ENCODE measurements around the gene ZMIZ1.

GRCh38 chr10:79147796-79148451 lies 79.2 kb downstream of the ZMIZ1 start:
- no peak for TF ChIP-seq CTCF (IDR thresholded peaks at IDR 0.05; ENCODE audit: low read depth, low read length, missing input control)
- TF ChIP-seq RAD21 (IDR thresholded peaks at IDR 0.05) = no peak
- TF ChIP-seq HNF4A (conservative IDR thresholded peaks at IDR 0.05) = no peak
- no peak for TF ChIP-seq TAF1 (conservative IDR thresholded peaks at IDR 0.05)
- no peak for TF ChIP-seq REST (IDR thresholded peaks at IDR 0.05)
- TF ChIP-seq ZBTB33 (IDR thresholded peaks at IDR 0.05) = no peak
